ENCODE measurements around the gene BPHL. TPM values are rescaled to one million over a fixed set of nuclear protein-coding genes. Genes with fewer than 3 reads are reported as not detected.
"Not testable (repeated sequence)": the region's sequence is repeated elsewhere in the genome, so short reads cannot be mapped to it uniquely, and the experiment has no call there.

Gene BPHL
- polyA plus RNA-seq, 3 donors from 2014 or later, result 7.5 to 9.7 (median 9.1) TPM

DNA sequence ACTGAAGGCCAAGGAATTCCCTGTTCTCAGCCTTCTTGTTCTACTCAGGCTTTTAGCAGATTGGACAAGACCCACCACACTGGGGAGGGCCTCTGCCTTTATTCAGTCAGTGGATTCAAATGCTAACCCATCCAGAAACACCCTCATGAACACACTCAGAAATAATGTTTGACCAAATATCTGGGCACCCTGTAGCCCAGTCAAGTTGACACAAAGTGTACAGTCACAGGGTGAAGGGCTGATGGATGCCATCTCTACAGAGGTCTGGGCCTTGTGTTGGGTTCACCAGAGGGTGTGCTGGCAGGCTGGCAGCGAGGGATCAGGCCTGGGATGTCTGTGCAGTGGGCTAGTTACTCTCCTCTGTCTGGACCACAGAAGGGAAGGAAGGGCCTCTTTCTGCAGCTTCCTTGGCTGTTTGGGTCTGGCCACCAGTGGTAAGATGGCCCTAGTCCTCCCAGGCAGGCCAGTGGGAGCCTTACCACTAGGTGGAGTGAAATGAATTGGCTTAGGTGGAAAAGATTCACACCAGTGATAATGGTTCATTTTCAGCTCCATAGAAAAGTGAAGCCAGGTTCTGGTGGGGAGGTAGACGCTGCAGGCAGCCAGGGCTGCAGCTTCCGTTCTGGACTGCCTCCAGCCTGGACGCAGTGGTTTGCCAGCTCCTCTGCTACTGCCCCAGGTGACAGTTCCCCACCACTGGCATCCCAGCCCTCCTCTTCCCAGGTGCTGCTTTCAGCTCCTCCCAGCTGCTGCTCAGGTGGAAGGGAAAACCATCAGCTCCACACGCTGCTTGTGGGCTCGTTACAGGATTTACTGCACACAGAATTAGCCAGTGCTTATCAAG, 29.6 kb downstream of the BPHL start:
- Mint-ChIP-seq H3K27ac (no peak overlapping the region), H3K4me1 (no peaks in the 10 kb centered on the region), H3K9me3 (no peaks in the 10 kb centered on the region), H3K36me3 (peaks cover 4 to 13% (median 7%) of the 10 kb centered on the region in 3 donors), H3K27me3 (ENCODE audit: low read depth in 3 of 3) (no peaks in the 10 kb centered on the region), H3K4me3 (no peak overlapping the region)
- DNase-seq, result no peak

DNA sequence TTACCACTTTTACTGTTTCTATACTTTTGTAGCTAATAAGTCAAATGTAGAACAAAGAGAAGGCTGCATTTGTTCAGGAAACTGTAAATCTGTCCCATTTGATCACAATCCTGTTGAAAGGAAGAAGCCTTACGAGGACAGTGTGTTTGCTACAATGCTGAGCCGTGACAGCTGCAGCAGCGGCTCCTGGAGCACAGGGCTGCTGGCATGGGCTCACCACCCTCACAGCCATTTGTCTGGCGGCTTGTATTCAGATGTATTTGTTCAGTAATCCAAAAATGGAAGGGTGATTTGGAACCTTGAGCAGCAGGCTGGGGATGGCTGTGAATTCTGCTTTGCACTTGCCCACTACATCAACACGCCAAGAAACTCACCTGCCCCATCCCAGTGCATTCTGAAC, 33.2 kb downstream of the BPHL start:
- H3K27ac Mint-ChIP-seq, result no peak overlapping the region
- H3K36me3 Mint-ChIP-seq, result peaks cover 4 to 17% (median 7%) of the 10 kb centered on the region in 3 donors
- peaks cover 2 to 6% of the 10 kb centered on the region in 2 donors for H3K4me1 Mint-ChIP-seq
- no peak for DNase-seq
- no peak overlapping the region for H3K4me3 Mint-ChIP-seq
- H3K9me3 Mint-ChIP-seq, result no peaks in the 10 kb centered on the region
- H3K27me3 Mint-ChIP-seq (ENCODE audit: low read depth in 3 of 3), result peaks cover 4 to 7% (median 5%) of the 10 kb centered on the region in 3 donors

DNA sequence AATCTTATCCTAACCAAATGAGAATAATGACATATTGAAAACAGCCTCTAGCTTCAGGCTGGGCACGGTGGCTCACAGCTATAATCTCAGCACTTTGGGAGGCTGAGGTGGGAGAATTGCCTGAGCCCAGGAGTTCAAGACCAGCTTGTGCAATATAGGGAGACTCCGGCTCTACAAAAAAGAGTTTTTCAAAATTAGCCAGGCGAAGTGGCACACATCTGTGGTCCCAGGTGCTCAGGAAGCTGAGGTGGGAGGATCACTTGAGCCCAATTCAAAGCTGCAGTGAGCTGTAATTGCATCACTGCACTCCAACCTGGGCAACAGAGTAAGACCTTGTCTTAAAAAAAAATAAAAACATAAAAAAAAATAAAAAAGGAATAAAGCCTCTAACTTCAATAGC, 34.2 kb downstream of the BPHL start:
- H3K36me3 Mint-ChIP-seq, result peaks cover 0 to 13% (median 3%) of the 10 kb centered on the region in 3 donors
- no peak for DNase-seq
- no peak overlapping the region for H3K4me3 Mint-ChIP-seq
- no peaks in the 10 kb centered on the region for H3K9me3 Mint-ChIP-seq
- H3K4me1 Mint-ChIP-seq, result peaks cover 6 to 10% of the 10 kb centered on the region in 2 donors
- no peak overlapping the region for H3K27ac Mint-ChIP-seq
- H3K27me3 Mint-ChIP-seq (ENCODE audit: low read depth in 3 of 3), result peaks cover 8 to 10% (median 8%) of the 10 kb centered on the region in 3 donors

DNA sequence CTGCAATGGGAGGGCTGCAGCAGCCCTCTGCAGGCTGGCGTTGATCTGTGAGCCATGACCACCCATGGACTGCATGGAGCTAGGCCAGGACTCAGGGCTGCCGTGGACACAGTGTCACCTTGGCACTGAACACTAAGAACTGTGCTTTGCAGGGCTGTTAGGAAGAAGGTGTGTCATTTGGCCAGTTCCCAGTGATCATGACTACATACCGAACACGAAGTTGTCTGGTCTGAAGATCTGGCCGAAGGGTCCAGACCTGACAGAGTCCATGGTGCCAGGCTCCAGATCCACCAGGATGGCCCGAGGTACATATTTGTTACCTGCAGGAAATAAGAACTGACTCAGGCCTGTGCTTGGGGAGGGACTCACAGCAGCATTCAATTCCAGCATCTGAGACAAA, 36.9 kb downstream of the BPHL start:
- Mint-ChIP-seq H3K4me3 (peak overlapping the region in 2 of 5 donors; percentile 10 to 52), H3K36me3 (peaks cover 0 to 13% (median 3%) of the 10 kb centered on the region in 3 donors), H3K4me1 (peaks cover 14 to 16% of the 10 kb centered on the region in 2 donors), H3K27me3 (ENCODE audit: low read depth in 3 of 3) (peaks cover 11 to 19% (median 15%) of the 10 kb centered on the region in 3 donors)
- not testable (repeated sequence) for H3K9me3 Mint-ChIP-seq, H3K27ac Mint-ChIP-seq, DNase-seq

DNA sequence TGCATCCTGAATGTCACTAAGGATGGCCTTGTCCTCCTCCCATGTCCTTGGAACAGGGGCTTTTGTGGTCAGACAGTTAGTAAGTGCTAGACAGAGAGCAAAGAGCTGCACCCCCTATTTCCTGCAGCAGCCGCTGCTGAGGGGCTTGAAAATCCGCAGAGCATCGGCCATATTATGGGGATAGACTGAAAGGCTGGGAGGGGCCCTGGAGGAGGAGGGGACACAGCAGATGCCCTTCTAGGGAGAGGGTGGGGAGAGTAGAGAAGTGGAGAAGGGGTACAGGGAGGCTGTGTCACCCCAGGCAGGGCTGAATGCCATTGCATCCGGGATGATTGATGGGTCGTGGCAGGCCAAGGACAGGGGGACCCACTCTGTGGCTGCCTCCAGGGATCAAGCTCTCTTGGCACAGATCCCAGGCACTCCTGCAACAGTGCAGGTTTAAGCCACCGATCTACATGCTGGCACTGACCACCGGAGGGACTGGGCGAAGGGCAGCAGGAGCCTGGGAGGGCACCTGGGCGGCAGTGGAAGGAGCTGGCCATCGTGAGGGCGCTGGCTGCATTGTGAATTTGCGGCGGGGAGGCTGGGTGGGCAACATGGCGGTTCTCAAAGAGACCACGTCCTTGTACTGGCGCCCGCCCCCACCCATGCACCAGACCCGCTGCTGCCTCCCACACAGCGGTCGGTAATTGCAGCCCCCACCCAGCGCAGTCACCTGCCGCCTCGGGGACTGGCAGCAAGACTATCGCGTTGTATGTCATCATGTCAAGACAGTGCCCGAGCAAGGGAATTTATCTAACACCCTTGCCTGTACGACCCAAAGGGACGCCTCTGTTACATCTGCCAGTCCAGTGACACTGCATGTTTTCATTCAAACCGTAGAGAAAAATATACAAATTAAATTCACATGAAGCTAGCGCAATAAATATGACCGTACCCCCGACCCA, 37.9 kb downstream of the BPHL start:
- H3K36me3 Mint-ChIP-seq, H3K9me3 Mint-ChIP-seq: not testable (repeated sequence)
- DNase-seq, result peak; percentile 30 to 39 (median 36)
- Mint-ChIP-seq H3K4me1 (peaks cover 14 to 18% of the 10 kb centered on the region in 2 donors), H3K27me3 (ENCODE audit: low read depth in 3 of 3) (peaks cover 11 to 19% (median 15%) of the 10 kb centered on the region in 3 donors), H3K27ac (peak overlapping the region in 5 of 6 donors; percentile 80 to 90 (median 83)), H3K4me3 (peak overlapping the region; percentile 89 to 94 (median 91))

DNA sequence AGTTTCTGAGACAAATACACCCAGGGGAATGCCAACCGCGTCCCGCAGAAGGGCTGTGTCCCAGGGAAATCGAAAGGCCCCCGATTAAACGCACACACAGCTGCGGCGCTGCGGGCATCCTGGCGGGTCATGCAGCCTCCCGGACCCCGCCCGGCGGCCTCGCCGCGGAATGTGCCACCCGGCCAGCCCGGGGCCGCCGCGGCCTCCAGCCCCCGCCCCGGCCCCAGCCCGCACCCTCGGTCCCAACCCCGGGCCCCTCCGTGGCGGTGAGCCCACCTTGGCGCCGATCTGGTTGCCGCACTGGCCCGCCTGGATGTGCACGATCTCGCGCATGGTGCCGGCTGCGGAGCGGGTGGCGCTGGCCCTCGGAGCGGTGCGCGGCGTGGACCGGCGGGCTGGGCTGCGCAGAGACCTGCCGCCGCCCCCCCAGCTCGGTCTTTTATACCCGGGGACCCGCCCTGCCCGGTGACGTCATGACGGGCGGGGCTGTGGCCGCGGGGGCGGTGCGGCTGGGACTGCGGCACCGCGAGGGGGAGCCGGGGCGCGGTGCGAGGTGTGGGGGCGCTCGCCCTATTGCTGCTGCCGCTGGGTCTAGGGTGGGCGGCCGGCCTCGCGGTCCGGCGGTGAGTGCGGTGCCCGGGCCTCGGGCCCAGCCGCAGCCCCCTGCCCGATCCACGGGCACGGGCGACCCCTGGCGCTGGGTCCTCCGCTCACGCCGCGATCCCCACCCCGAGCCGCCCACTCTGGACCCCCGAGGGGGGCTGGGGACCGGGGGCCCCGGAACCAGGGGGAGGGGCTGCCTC, 38.8 kb downstream of the BPHL start, which contains the start of gene TUBB2A:
Gene TUBB2A, minus strand, starts transcription at position 414 of the 803 bp plus-strand sequence. Its CDS starts 81 bp downstream, at position 333.
- peaks cover 15 to 20% (median 19%) of the 10 kb centered on the region in 3 donors for H3K27me3 Mint-ChIP-seq (ENCODE audit: low read depth in 3 of 3)
- no peaks in the 10 kb centered on the region for H3K9me3 Mint-ChIP-seq
- H3K4me3 Mint-ChIP-seq, result peak within 1 kb of the TSS; percentile 89 to 94 (median 91)
- H3K4me1 Mint-ChIP-seq, result peaks cover 14 to 18% of the 10 kb centered on the region in 2 donors
- H3K36me3 Mint-ChIP-seq, result peaks cover 0 to 4% (median 0%) of the 10 kb centered on the region in 3 donors
- peak within 1 kb of the TSS; percentile 76 to 95 (median 83) for H3K27ac Mint-ChIP-seq
- peak; percentile 88 to 91 (median 90) for DNase-seq

DNA sequence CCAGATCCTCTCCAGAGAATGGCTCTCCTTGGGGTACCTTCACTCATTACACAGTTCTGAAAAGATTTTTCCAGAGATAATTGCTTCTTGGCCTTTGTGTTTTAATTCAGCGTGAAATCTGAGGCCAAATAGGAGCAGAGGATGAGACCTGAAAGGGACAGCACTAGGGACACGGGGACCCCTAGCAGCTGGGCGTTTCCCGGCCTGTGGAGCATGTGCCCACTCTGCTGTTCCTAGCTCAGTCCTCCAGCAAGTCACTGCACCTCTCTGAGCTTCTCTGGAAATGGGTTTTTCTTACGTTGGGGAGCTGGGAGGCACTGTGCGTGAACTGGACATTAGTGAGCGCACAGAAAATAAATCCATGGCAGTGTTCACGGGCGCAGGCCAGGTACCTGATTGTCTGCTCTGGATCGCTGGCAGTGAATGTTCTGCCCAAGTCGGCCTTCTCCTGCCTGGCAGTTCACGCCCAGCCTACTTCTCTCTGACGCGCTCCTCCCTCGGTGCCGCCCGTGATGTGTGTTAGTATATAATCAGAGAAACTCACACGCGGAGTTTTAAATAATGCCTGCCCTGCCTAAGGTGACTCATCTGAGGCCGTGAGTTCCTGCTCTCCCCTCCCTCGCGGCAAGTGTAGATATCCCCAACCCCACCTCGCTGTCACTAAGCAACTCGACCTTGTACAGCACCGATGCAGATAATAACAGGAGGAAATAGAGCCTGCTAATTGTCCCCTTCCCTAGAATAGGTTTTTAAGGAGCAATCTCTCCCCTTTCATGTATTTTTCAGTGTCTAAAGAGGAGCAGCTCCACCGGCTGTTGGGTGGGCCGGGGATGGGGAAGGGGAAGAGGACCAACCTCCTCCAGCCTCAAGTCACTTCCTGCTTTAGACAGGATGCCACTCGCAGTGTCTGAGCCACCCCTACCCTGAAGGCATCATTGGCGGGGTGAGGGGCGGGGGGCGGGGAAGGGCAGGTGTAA, 41.6 kb downstream of the BPHL start:
- Mint-ChIP-seq H3K4me3 (peak overlapping the region in 3 of 5 donors; percentile 3 to 14 (median 14)), H3K27me3 (ENCODE audit: low read depth in 3 of 3) (peaks cover 18 to 25% (median 23%) of the 10 kb centered on the region in 3 donors), H3K36me3 (no peaks in the 10 kb centered on the region), H3K4me1 (peaks cover 23 to 27% of the 10 kb centered on the region in 2 donors), H3K9me3 (no peaks in the 10 kb centered on the region), H3K27ac (peak overlapping the region in 1 of 6 donors; percentile 66)
- peak in 2 of 3 donors; percentile 12 to 39 for DNase-seq

DNA sequence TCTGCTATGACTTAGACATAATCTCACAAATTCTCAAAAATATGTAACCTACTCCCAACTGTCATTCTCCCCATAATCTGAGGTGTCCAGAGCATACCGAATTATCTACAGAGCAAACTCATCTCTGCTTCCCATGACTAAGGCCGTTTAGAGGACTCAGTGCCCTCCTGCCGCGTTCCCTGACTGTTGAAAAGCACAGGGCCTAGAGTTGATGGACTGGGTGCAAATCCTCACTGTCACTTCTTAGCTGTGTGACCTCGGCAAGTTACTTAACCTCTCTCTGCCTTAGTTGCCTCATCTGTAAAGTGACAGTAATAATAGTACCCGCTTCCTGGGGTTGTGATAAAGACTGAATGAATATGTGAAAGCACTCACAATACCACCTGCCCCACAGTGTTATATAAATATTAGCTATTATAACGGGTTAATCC, 43.6 kb downstream of the BPHL start:
- Mint-ChIP-seq H3K4me3 (peak overlapping the region; percentile 52 to 76 (median 73)), H3K4me1 (peaks cover 17 to 18% of the 10 kb centered on the region in 2 donors), H3K27ac (peak overlapping the region in 1 of 6 donors; percentile 0), H3K9me3 (no peaks in the 10 kb centered on the region), H3K27me3 (ENCODE audit: low read depth in 3 of 3) (peaks cover 12 to 20% (median 15%) of the 10 kb centered on the region in 3 donors), H3K36me3 (no peaks in the 10 kb centered on the region)
- DNase-seq, result no peak

DNA sequence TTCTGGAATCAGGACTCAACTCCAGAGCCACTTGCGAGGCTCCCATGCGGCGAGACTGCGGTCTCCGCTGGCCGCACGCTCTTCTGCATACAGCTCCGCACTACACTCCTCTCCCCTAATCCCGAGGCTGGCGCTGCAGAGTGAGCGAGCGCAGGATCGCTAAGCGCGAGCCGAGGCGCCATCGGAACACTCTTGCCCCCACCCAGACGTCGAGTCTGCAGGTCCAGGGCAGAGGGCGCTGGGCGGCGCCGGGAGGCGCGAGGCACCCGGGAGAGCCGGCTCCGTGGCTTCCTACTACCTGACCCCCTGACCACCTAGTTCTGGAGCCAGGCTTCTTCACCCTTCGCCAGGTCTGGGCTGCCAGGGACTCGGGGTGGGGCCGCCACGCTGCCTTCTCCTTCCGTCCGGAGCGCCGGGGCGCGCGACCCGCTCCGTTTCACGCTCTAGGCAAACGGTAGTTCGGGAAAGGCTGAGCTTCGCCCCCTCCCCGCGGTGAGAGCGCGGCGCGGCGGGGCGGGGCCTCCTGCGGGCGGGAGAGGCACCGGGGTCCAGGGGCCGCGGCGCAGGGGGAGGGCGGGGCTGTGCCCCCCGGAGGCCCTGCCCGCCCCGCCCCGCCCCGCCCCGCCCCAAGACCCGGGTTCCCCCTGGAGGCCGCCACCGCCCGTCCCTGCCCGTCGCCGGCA, 44.2 kb downstream of the BPHL start:
- peak; percentile 30 to 46 (median 40) for DNase-seq
- H3K4me3 Mint-ChIP-seq, result peak overlapping the region; percentile 78 to 87 (median 79)
- no peaks in the 10 kb centered on the region for H3K9me3 Mint-ChIP-seq
- no peaks in the 10 kb centered on the region for H3K36me3 Mint-ChIP-seq
- peaks cover 12 to 20% (median 17%) of the 10 kb centered on the region in 3 donors for H3K27me3 Mint-ChIP-seq (ENCODE audit: low read depth in 3 of 3)
- peaks cover 17 to 18% of the 10 kb centered on the region in 2 donors for H3K4me1 Mint-ChIP-seq
- H3K27ac Mint-ChIP-seq, result peak overlapping the region in 2 of 6 donors; percentile 22 to 24

DNA sequence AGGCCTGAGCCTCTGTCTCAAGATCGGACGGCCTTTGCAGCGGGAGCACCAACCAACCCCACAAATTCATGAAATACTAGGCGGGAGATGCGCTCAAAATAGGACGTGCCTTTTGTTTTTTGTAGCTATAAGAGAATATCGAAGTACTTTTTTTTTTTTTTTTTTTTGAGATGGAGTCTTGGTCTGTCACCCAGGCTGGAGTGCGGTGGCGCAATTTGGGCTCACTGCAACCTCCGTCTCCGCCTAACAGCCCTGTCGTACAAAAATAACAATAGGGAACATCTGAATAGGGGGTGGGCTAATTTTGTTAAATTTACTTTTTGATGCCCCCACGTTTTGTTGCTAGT, 44.7 kb downstream of the BPHL start:
- H3K36me3 Mint-ChIP-seq, result no peaks in the 10 kb centered on the region
- H3K4me1 Mint-ChIP-seq, result peaks cover 14 to 15% of the 10 kb centered on the region in 2 donors
- no peaks in the 10 kb centered on the region for H3K9me3 Mint-ChIP-seq
- H3K4me3 Mint-ChIP-seq, result peak overlapping the region; percentile 78 to 87 (median 79)
- H3K27ac Mint-ChIP-seq, result peak overlapping the region in 1 of 6 donors; percentile 37
- no peak for DNase-seq
- H3K27me3 Mint-ChIP-seq (ENCODE audit: low read depth in 3 of 3), result peaks cover 10 to 18% (median 14%) of the 10 kb centered on the region in 3 donors

DNA sequence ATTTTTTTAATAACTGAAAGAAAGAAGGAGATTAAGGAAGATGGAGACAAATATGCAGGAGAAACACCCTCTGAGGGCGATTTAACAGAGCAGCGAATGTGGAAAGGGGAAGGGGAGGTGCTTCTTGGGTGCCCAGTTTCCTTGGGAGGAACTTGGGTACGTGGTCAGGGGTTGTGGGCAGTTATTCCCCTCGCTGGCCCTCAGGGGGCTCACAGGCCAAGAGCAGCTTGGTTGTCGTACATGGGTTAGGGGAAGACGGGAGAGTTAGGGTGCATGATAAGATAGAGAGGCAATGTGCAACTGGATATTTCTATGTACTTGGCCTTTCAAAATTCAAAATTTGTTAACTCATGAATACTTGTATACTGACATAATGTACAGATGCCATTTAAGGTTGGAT, 45.9 kb downstream of the BPHL start:
- Mint-ChIP-seq H3K36me3 (no peaks in the 10 kb centered on the region), H3K27me3 (ENCODE audit: low read depth in 3 of 3) (peaks cover 8 to 17% (median 9%) of the 10 kb centered on the region in 3 donors), H3K9me3 (no peaks in the 10 kb centered on the region), H3K4me3 (peak overlapping the region in 1 of 5 donors; percentile 30), H3K4me1 (peaks cover 9 to 13% of the 10 kb centered on the region in 2 donors), H3K27ac (no peak overlapping the region)
- no peak for DNase-seq
